ENCODE measurements around the gene ATXN7L3.
"Not testable (repeated sequence)": the region's sequence is repeated elsewhere in the genome, so short reads cannot be mapped to it uniquely, and the experiment has no call there.

Gene ATXN7L3

GRCh38 chr17:44174427-44174826 is 25.3 kb downstream of the ATXN7L3 start:
- DNase-seq (ENCODE audit: low spot score), result no peak

DNA sequence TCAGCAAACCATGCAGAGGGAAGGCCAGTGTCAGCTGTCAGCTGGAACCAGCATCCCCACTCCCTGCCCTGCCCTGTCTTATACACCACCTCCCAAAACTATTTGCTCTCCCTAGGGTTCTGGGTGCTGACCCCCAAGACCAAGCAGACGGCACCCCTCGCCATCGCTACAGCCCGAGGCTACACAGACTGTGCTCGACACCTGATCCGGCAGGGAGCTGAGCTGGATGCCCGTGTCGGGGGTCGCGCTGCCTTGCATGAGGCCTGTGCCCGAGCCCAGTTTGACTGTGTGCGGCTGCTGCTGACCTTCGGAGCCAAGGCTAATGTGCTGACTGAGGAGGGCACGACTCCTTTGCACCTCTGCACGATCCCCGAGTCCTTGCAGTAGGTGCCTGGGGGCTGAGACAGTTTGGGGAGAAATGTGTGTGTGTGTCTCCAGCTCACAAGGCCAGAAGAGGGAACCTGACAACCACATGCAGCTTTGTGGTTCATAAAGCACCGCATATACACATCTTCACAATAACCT is 27.7 kb downstream of the ATXN7L3 start:
- DNase-seq (ENCODE audit: low spot score), result no peak

- DNase-seq (ENCODE audit: low spot score), result peak; percentile 80
Observed at GRCh38 chr17:44170499-44171201, 29.0 kb downstream of the ATXN7L3 start, which contains the start of gene ASB16. Gene ASB16 (plus strand): TSS chr17:44170704. CDS start chr17:44170790, 86 bp downstream.

DNA sequence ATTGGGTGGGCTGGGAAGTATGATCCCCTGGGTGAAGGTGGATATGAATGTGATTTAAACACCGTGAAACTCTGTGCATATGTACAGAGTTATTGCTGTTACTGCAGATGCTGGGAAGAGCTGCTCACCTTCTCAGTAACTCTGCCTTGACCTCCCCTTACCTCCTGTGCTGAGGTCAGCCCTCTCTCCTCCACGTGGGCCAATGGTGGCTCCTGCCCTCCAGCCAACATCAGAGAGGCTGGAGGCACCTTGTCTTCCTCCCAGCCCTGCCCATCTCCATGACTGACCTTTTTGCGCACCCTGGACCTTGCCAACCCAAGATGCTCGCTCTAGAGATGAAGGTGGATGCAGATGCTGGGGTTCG is 29.6 kb downstream of the ATXN7L3 start:
- no peak for DNase-seq (ENCODE audit: low spot score)

- DNase-seq (ENCODE audit: low spot score), result no peak
Observed at GRCh38 chr17:44167181-44167861, 32.4 kb downstream of the ATXN7L3 start.

DNA sequence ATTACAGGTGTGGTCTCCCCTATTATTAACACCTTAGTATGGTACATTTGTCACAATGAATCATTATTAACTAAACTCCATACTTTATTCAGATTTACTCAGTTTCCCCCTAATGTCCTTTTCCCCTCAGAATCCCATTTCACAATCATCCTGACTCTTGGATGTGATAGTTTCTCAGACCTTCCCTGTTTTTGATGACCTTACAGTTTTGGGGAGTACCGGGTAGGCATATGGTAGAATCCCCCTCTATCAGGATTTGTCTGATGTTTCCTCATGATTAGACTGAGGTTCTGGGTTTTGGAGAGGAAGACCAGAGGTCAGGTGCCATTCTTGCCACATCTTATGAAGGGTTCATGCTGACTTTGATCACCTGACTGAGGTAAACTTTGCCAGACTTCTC is 35.2 kb downstream of the ATXN7L3 start:
- no peak for DNase-seq (ENCODE audit: low spot score)

GRCh38 chr17:44159519-44160210 is 40.0 kb downstream of the ATXN7L3 start:
- DNase-seq (ENCODE audit: low spot score), result no peak

DNA sequence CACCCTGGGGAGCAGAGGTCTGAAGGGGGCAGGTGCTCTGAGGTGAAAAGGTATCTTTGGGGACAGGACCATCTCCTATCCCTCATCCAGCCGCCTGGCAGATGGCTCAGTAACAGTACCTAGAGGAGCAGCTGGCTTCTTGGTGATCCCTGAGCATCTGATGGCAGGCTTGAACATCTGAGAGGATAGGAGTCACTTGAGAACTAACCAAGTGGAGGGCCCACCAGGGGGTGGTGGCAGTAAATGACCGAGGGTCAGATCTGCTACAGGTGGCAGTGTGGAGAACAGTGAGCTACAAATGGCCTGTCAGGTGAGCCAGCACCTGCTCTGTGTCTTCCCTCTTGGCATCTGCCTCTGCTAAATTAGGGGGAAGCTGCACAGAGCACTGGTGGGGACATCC is 44.2 kb downstream of the ATXN7L3 start:
- DNase-seq (ENCODE audit: low spot score), result no peak

DNA sequence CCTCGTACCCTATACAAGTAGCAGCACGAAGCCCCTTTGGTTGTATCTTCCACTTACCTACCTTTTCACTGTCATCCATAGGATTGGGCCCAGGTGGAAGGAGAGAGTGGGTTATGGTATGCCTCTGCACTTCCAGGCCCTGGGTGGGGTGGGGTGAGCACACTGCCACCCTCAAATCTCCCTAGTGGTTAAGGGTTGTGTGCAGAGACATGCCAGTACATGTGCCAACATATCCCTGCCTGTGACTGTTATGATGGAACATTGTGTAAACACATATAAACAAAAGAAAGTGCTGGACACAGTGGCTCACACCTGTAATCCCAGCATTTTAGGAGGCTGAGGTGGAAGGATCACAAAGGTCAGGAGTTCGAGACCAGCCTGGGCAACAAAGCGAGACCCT is 46.8 kb downstream of the ATXN7L3 start:
- DNase-seq (ENCODE audit: low spot score), result no peak

- no peak for DNase-seq (ENCODE audit: low spot score)
Observed at GRCh38 chr17:44149750-44150329, 49.8 kb downstream of the ATXN7L3 start.

DNA sequence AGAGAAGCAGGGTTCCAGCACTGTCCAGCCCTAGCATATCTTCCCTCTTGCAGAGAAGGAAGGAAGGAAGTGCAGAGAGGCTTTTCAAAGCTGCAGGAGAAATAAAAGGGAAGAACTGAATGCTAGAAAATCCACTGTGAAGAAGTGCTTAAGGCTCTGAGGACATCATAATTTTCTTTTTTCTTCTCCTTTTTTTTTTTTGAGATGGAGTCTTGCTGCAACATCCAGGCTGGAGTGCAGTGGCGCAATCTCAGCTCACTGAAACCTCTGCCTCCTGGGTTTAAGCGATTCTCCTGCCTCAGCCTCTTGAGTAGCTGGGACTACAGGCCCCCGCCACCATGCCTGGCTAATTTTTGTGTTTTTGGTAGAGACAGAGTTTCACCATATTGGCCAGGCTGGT is 50.6 kb downstream of the ATXN7L3 start:
- DNase-seq (ENCODE audit: low spot score), result not testable (repeated sequence)

GRCh38 chr17:44147812-44148211 is 51.9 kb downstream of the ATXN7L3 start:
- DNase-seq (ENCODE audit: low spot score), result no peak

- DNase-seq (ENCODE audit: low spot score), result no peak
Observed at GRCh38 chr17:44146375-44147346, 53.0 kb downstream of the ATXN7L3 start.

- no peak for DNase-seq (ENCODE audit: low spot score)
Observed at GRCh38 chr17:44144966-44145739, 54.5 kb downstream of the ATXN7L3 start.

DNA sequence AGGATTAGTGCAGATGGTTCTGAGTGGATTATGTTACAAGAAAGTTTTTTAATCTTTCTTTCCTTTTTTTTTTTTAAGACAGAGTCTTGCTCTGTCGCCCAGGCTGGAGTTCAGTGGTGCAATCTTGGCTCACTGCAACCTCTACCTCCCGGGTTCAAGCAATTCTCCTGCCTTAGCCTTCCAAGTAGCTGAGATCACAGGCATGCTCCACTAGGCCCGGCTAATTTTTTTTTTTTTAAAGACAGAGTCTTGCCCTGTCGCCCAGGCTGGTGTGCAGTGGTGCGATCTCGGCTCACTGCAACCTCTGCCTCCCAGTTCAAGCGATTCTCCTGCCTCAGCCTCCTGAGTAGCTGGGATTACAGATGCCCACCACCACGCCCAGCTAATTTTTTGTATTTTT is 55.8 kb downstream of the ATXN7L3 start:
- DNase-seq (ENCODE audit: low spot score), result not testable (repeated sequence)

Measured in hepatic stellate cell (primary cell).